Trophoblast cell (in vitro differentiated cells and primary cell): ENCODE data around the gene FAM120A.

Source experiments
- DNase-seq, 2 donors: peaks; one replicate each; pipeline ENCODE4 v3.0.0-alpha.2; 2016
- H2AFZ ChIP-seq: 2 replicates; pipeline ENCODE4 v1.6.1; 2013; ENCODE audit warnings: low read length, moderate library complexity, mild to moderate bottlenecking; ENCODE audit not compliant: insufficient read depth, poor library complexity
- H2AK5ac ChIP-seq: 2 replicates; pipeline ENCODE4 v1.6.1; 2013; ENCODE audit warnings: mild to moderate bottlenecking, low read length
- H2BK120ac ChIP-seq: 2 replicates; pipeline ENCODE4 v1.6.1; 2013; ENCODE audit warnings: low read length, mild to moderate bottlenecking, moderate library complexity; ENCODE audit not compliant: insufficient read depth, poor library complexity
- H2BK12ac ChIP-seq: 2 replicates; pipeline ENCODE4 v1.6.1; 2013; ENCODE audit warnings: mild to moderate bottlenecking, low read length, moderate library complexity
- H2BK5ac ChIP-seq: 2 replicates; pipeline ENCODE4 v1.6.1; 2013; ENCODE audit warnings: low read length, low read depth, moderate library complexity, mild to moderate bottlenecking; ENCODE audit not compliant: poor library complexity
- H3K14ac ChIP-seq: 2 replicates; pipeline ENCODE4 v1.6.1; 2013; ENCODE audit warnings: mild to moderate bottlenecking, low read length
- H3K18ac ChIP-seq: 2 replicates; pipeline ENCODE4 v1.6.1; 2013; ENCODE audit warnings: mild to moderate bottlenecking, low read length
- H3K23ac ChIP-seq: 2 replicates; pipeline ENCODE4 v1.6.1; 2013; ENCODE audit warnings: low read length
- H3K27ac ChIP-seq: 2 replicates; pipeline ENCODE4 v1.5.1; 2013; ENCODE audit warnings: low read depth, mild to moderate bottlenecking, inconsistent platforms, low read length, moderate library complexity
- H3K27me3 ChIP-seq: 2 replicates; pipeline ENCODE4 v1.6.1; 2013; ENCODE audit warnings: inconsistent platforms, mild to moderate bottlenecking, low read length, moderate library complexity; ENCODE audit not compliant: insufficient read depth
- H3K36me3 ChIP-seq, 2 experiments: 1 replicate in 1 of 2; 2 replicates in 1 of 2; pipeline ENCODE4 v1.6.1; 2013; ENCODE audit warnings: low read length in 2 of 2, mild to moderate bottlenecking in 2 of 2, moderate library complexity in 1 of 2; ENCODE audit not compliant: insufficient read depth in 2 of 2, control insufficient read depth in 1 of 2
- H3K4ac ChIP-seq: 2 replicates; pipeline ENCODE4 v1.6.1; 2013; ENCODE audit warnings: low read depth, mild to moderate bottlenecking, low read length, moderate library complexity
- H3K4me1 ChIP-seq, 2 experiments: 1 replicate in 1 of 2; 2 replicates in 1 of 2; pipeline ENCODE4 v1.6.1; 2013; ENCODE audit warnings: low read length in 2 of 2, mild to moderate bottlenecking in 2 of 2, moderate library complexity in 1 of 2; ENCODE audit not compliant: insufficient read depth in 2 of 2, control insufficient read depth in 1 of 2
- H3K4me2 ChIP-seq: 2 replicates; pipeline ENCODE4 v1.6.1; 2013; ENCODE audit warnings: inconsistent platforms, mild to moderate bottlenecking, low read length, moderate library complexity
- H3K4me3 ChIP-seq: 2 replicates; pipeline ENCODE4 v1.5.1; 2013; ENCODE audit warnings: mild to moderate bottlenecking, low read depth, low read length, inconsistent platforms
- H3K79me1 ChIP-seq: one replicate; pipeline ENCODE4 v1.6.1; 2013; ENCODE audit warnings: low read length
- H3K79me2 ChIP-seq: 2 replicates; pipeline ENCODE4 v1.6.1; 2013; ENCODE audit warnings: low read length, mild to moderate bottlenecking; ENCODE audit not compliant: control insufficient read depth, insufficient read depth, poor library complexity
- H3K9ac ChIP-seq: 2 replicates; pipeline ENCODE4 v1.6.1; 2013; ENCODE audit warnings: mild to moderate bottlenecking, low read length
- H3K9me3 ChIP-seq: 2 replicates; pipeline ENCODE4 v1.6.1; 2013; ENCODE audit warnings: low read depth, mild to moderate bottlenecking, control low read depth, inconsistent platforms, low read length; ENCODE audit not compliant: insufficient read depth
- H4K12ac ChIP-seq: 2 replicates; pipeline ENCODE4 v1.6.1; 2013; ENCODE audit warnings: low read depth, mild to moderate bottlenecking, low read length, moderate library complexity
- H4K8ac ChIP-seq: 2 replicates; pipeline ENCODE4 v1.6.1; 2013; ENCODE audit warnings: low read depth, mild to moderate bottlenecking, low read length, moderate library complexity
- H4K91ac ChIP-seq: one replicate; pipeline ENCODE4 v1.6.1; 2013; ENCODE audit warnings: low read depth, mild to moderate bottlenecking, low read length, moderate library complexity
- WGBS: extraction: QIAGEN DNeasy Blood & Tissue Kit; methylation state at CpG from one replicate; pipeline ENCODE4 v1.1.7; 2013; ENCODE audit warnings: missing lambda C conversion rate; ENCODE audit not compliant: insufficient read length, insufficient coverage; ENCODE audit errors: extremely low coverage; 5-methylcytosine and 5-hydroxymethylcytosine counted together

Gene FAM120A

DNA sequence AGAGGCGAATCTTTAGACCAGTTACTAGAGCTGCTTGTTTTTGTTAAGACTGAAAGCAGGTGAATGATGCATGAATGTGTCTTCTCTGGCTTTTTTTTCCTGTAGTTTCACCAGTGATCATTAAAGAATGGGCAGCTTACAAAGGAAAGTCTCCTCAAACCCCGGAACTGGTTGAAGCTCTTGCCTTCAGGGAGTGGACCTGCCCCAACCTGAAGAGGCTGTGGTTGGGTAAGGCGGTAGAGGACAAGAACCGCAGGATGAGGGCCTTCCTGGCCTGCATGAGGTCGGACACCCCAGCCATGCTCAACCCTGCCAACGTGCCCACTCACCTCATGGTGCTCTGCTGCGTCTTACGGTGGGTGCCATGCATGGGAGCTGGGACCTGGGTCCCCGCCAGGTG lies 91.6 kb downstream of the FAM120A start:
- no peak overlapping the region for H3K27ac ChIP-seq
- H3K4me2 ChIP-seq = no peak overlapping the region
- no peak overlapping the region for H3K23ac ChIP-seq
- H2BK12ac ChIP-seq = no peak overlapping the region
- H2AFZ ChIP-seq = no peak overlapping the region
- no peaks in the 10 kb centered on the region for H3K27me3 ChIP-seq
- H4K91ac ChIP-seq = no peak overlapping the region
- H3K36me3 ChIP-seq = peaks cover 28 to 37% of the 10 kb centered on the region in 2 experiments
- H3K9ac ChIP-seq = no peak overlapping the region
- H2BK120ac ChIP-seq = no peak overlapping the region
- no peak overlapping the region for H2BK5ac ChIP-seq
- H3K79me1 ChIP-seq = no peaks in the 10 kb centered on the region
- H3K4me1 ChIP-seq = no peaks in the 10 kb centered on the region
- no peaks in the 10 kb centered on the region for H3K9me3 ChIP-seq
- H3K4me3 ChIP-seq = no peak overlapping the region
- H3K79me2 ChIP-seq = no peaks in the 10 kb centered on the region
- WGBS = no CpG with 5 or more reads among the region's 9 CpGs
- no peak for DNase-seq
- H2AK5ac ChIP-seq = no peak overlapping the region
- no peak overlapping the region for H3K18ac ChIP-seq
- H4K12ac ChIP-seq = no peak overlapping the region
- H3K14ac ChIP-seq = no peak overlapping the region
- H4K8ac ChIP-seq = no peak overlapping the region
- H3K4ac ChIP-seq = no peak overlapping the region

- Histone ChIP-seq H3K4ac (no peak overlapping the region), H3K9ac (no peak overlapping the region), H3K79me2 (no peaks in the 10 kb centered on the region), H3K14ac (no peak overlapping the region), H4K91ac (no peak overlapping the region), H3K9me3 (no peaks in the 10 kb centered on the region), H2AK5ac (no peak overlapping the region), H3K27ac (no peak overlapping the region), H2BK120ac (no peak overlapping the region), H2BK5ac (no peak overlapping the region), H3K4me1 (no peaks in the 10 kb centered on the region), H3K27me3 (no peaks in the 10 kb centered on the region), H3K36me3 (peaks cover 23 to 30% of the 10 kb centered on the region in 2 experiments), H3K4me3 (no peak overlapping the region), H3K4me2 (no peak overlapping the region), H3K18ac (no peak overlapping the region), H4K12ac (no peak overlapping the region), H2AFZ (no peak overlapping the region), H3K79me1 (no peaks in the 10 kb centered on the region), H2BK12ac (no peak overlapping the region), H3K23ac (no peak overlapping the region), H4K8ac (no peak overlapping the region)
- WGBS = no CpG with 5 or more reads among the region's 11 CpGs
- DNase-seq = no peak
These were observed 94.9 kb downstream of the FAM120A start for GRCh38 chr9:93546356-93546755.

- Histone ChIP-seq H3K4me2 (no peak overlapping the region), H3K14ac (no peak overlapping the region), H3K9ac (no peak overlapping the region), H2BK12ac (no peak overlapping the region), H3K4me3 (no peak overlapping the region), H3K18ac (no peak overlapping the region), H3K27me3 (no peaks in the 10 kb centered on the region), H3K23ac (no peak overlapping the region), H3K36me3 (peaks cover 23 to 28% of the 10 kb centered on the region in 2 experiments), H3K4ac (no peak overlapping the region), H4K8ac (no peak overlapping the region), H3K9me3 (no peaks in the 10 kb centered on the region), H2BK5ac (no peak overlapping the region), H3K27ac (no peak overlapping the region), H3K4me1 (no peaks in the 10 kb centered on the region), H2AK5ac (no peak overlapping the region), H4K12ac (no peak overlapping the region), H2AFZ (no peak overlapping the region), H3K79me2 (no peaks in the 10 kb centered on the region), H2BK120ac (no peak overlapping the region), H4K91ac (no peak overlapping the region), H3K79me1 (no peaks in the 10 kb centered on the region)
- WGBS = no CpG with 5 or more reads among the region's 5 CpGs
- DNase-seq = no peak
These were observed 98.1 kb downstream of the FAM120A start for GRCh38 chr9:93549611-93550010.

DNA sequence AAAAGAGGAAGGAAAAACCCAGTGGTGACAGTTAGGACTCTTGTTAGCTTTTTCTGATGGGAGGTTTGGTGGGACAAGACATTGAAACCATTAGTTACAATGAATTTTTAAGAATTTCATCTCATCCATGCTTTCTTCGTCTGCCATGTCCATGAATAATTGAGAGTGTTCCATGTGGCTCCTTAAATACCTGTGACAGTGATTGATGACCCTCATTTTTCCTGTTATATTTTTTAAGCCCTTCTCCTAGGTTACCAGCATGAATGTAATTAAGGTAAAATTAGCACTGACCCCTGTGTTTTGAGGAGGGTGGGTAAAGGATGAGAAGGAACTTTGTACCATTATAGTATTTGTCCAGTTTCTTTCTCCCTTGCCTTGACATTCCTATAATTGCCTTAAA lies 101.4 kb downstream of the FAM120A start:
- Histone ChIP-seq H4K8ac (no peak overlapping the region), H2AK5ac (no peak overlapping the region), H3K9me3 (no peaks in the 10 kb centered on the region), H2BK5ac (no peak overlapping the region), H4K91ac (no peak overlapping the region), H2AFZ (no peak overlapping the region), H3K14ac (no peak overlapping the region), H3K23ac (no peak overlapping the region), H3K4me1 (no peaks in the 10 kb centered on the region), H3K9ac (peak overlapping the region; percentile 72), H3K79me1 (no peaks in the 10 kb centered on the region), H3K4me2 (no peak overlapping the region), H3K4me3 (no peak overlapping the region), H3K4ac (no peak overlapping the region), H3K36me3 (peaks cover 22 to 31% of the 10 kb centered on the region in 2 experiments), H4K12ac (no peak overlapping the region), H3K79me2 (no peaks in the 10 kb centered on the region), H3K18ac (no peak overlapping the region), H3K27ac (no peak overlapping the region), H2BK120ac (no peak overlapping the region), H2BK12ac (no peak overlapping the region), H3K27me3 (no peaks in the 10 kb centered on the region)
- WGBS = no CpG with 5 or more reads among the region's 1 CpG
- DNase-seq = no peak
